IMR-90 (cell line): ENCODE results near the gene OR4Q2. TPM values are rescaled to one million over a fixed set of nuclear protein-coding genes. Genes with fewer than 3 reads are reported as not detected.

Experiments
- ATAC-seq: fragments of 200-7000 bp; cut with Tn5 transposase; 2 replicates; pipeline ENCODE4 v1.9.1; 2020; ENCODE audit warnings: low read depth, mild to moderate bottlenecking, moderate library complexity
- BruUV-seq: library from RNA; stranded (reverse); fragments of 400-500 nt; replicated peaks from 2 replicates; lab custom pipeline; 2021; lab: Mats Ljungman, UMichigan
- CTCF ChIA-PET: fragments of 300-600 bp; formaldehyde crosslinking; extraction: SDS; loops from one replicate; lab custom pipeline; 2021; ENCODE audit warnings: antibody characterized with exemption; lab: Yijun Ruan, JAX
- POLR2A ChIA-PET: fragments of 300-600 bp; sonication (Branson Sonifier 250); formaldehyde crosslinking; loops from one replicate; lab custom pipeline; 2022; ENCODE audit warnings: antibody characterized with exemption; ENCODE audit not compliant: unreplicated experiment; lab: Charles Lee
- DNase-seq: peaks from one replicate; pipeline ENCODE4 v3.0.0; 2013
- H2AFZ ChIP-seq: replicated peaks from 2 replicates; pipeline ENCODE3; 2013; ENCODE audit warnings: low read length, mild to moderate bottlenecking; ENCODE audit not compliant: poor library complexity
- H2AK5ac ChIP-seq: 2 replicates; pipeline ENCODE4 v1.6.1; 2013; ENCODE audit warnings: low read depth, low read length, inconsistent platforms
- H2AK9ac ChIP-seq: replicated peaks from 2 replicates; pipeline ENCODE3; 2013; ENCODE audit warnings: mild to moderate bottlenecking, low read depth, low read length, moderate library complexity; ENCODE audit not compliant: poor library complexity
- H2BK120ac ChIP-seq: 2 replicates; pipeline ENCODE4 v1.6.1; 2013; ENCODE audit warnings: low read depth, low read length, inconsistent platforms
- H2BK15ac ChIP-seq: 3 replicates; pipeline ENCODE4 v1.6.1; 2013; ENCODE audit warnings: low read depth, low read length, inconsistent platforms
- H2BK20ac ChIP-seq: 2 replicates; pipeline ENCODE4 v1.6.1; 2013; ENCODE audit warnings: low read depth, mild to moderate bottlenecking, inconsistent platforms, low read length, moderate library complexity
- H2BK5ac ChIP-seq: 2 replicates; pipeline ENCODE4 v1.6.1; 2013; ENCODE audit warnings: mild to moderate bottlenecking, low read depth, low read length, inconsistent platforms; ENCODE audit not compliant: poor library complexity, severe bottlenecking
- H3K14ac ChIP-seq: replicated peaks from 2 replicates; pipeline ENCODE4 v1.6.1; 2013; ENCODE audit warnings: low read depth, low read length, inconsistent platforms
- H3K18ac ChIP-seq: 2 replicates; pipeline ENCODE4 v1.6.1; 2013; ENCODE audit warnings: low read depth, low read length, control low read depth
- H3K23ac ChIP-seq: 2 replicates; pipeline ENCODE4 v1.6.1; 2013; ENCODE audit warnings: low read depth, low read length, inconsistent platforms
- H3K27ac ChIP-seq: 2 replicates; pipeline ENCODE4 v1.5.1; 2013; ENCODE audit warnings: mild to moderate bottlenecking, control low read depth, low read length; ENCODE audit not compliant: insufficient read depth
- H3K27me3 ChIP-seq: 2 replicates; pipeline ENCODE4 v1.6.1; 2013; ENCODE audit warnings: low read length; ENCODE audit not compliant: control insufficient read depth, insufficient read depth
- H3K36me3 ChIP-seq: 2 replicates; pipeline ENCODE4 v1.6.1; 2013; ENCODE audit warnings: low read length, mixed read lengths; ENCODE audit not compliant: control insufficient read depth, insufficient read depth
- H3K4ac ChIP-seq: 2 replicates; pipeline ENCODE4 v1.6.1; 2013; ENCODE audit warnings: low read depth, low read length, inconsistent platforms
- H3K4me1 ChIP-seq: 2 replicates; pipeline ENCODE4 v1.6.1; 2013; ENCODE audit warnings: low read length, mixed read lengths; ENCODE audit not compliant: control insufficient read depth, insufficient read depth
- H3K4me2 ChIP-seq: 2 replicates; pipeline ENCODE4 v1.6.1; 2013; ENCODE audit warnings: low read depth, mild to moderate bottlenecking, control low read depth, low read length, moderate library complexity
- H3K4me3 ChIP-seq: 2 replicates; pipeline ENCODE4 v1.5.1; 2013; ENCODE audit warnings: low read depth, mild to moderate bottlenecking, control low read depth, low read length, moderate library complexity; ENCODE audit not compliant: insufficient read depth
- H3K56ac ChIP-seq: 2 replicates; pipeline ENCODE4 v1.6.1; 2013; ENCODE audit warnings: low read length, inconsistent platforms; ENCODE audit not compliant: insufficient read depth; ENCODE audit errors: extremely low read depth
- H3K79me1 ChIP-seq, 2 experiments: 2 replicates each; pipeline ENCODE4 v1.6.1; 2013; ENCODE audit warnings: low read length in 2 of 2, inconsistent platforms in 1 of 2, low read depth in 1 of 2
- H3K9ac ChIP-seq: 2 replicates; pipeline ENCODE4 v1.6.1; 2013; ENCODE audit warnings: low read depth, low read length, control low read depth
- H3K9me1 ChIP-seq: 2 replicates; pipeline ENCODE4 v1.6.1; 2013; ENCODE audit warnings: low read length, inconsistent platforms; ENCODE audit not compliant: insufficient read depth
- H3K9me3 ChIP-seq: 2 replicates; pipeline ENCODE4 v1.6.1; 2013; ENCODE audit warnings: low read length; ENCODE audit not compliant: control insufficient read depth, insufficient read depth
- H4K20me1 ChIP-seq: 2 replicates; pipeline ENCODE4 v1.6.1; 2013; ENCODE audit warnings: low read length, inconsistent platforms; ENCODE audit not compliant: insufficient read depth
- H4K5ac ChIP-seq: 2 replicates; pipeline ENCODE4 v1.6.1; 2013; ENCODE audit warnings: mild to moderate bottlenecking, low read depth, low read length, control low read depth
- H4K8ac ChIP-seq, 2 experiments: 2 replicates each; pipeline ENCODE4 v1.6.1; 2013; ENCODE audit warnings: low read depth in 2 of 2, low read length in 2 of 2, control low read depth in 1 of 2, inconsistent platforms in 1 of 2
- H4K91ac ChIP-seq: 2 replicates; pipeline ENCODE4 v1.6.1; 2013; ENCODE audit warnings: low read depth, low read length, inconsistent platforms; ENCODE audit not compliant: insufficient read depth
- BHLHE40 ChIP-seq: fragments of 150-350 bp; IDR thresholded peaks from 2 replicates; pipeline ENCODE4 v1.6.1; 2016; ENCODE audit warnings: mild to moderate bottlenecking, low read depth, low read length
- CHD1 ChIP-seq: IDR thresholded peaks from 2 replicates; pipeline ENCODE4 v1.6.1; 2012; ENCODE audit warnings: low read depth, low read length, improper control_type of control experiment
- MXI1 ChIP-seq: IDR thresholded peaks from 2 replicates; pipeline ENCODE4 v1.6.1; 2012; ENCODE audit warnings: low read depth, mild to moderate bottlenecking, low read length, moderate library complexity, borderline replicate concordance
- NFE2L2 ChIP-seq: fragments of 150-350 bp; IDR thresholded peaks from 2 replicates; pipeline ENCODE4 v1.6.1; 2016; ENCODE audit warnings: low read depth, mild to moderate bottlenecking, low read length
- POLR2A ChIP-seq: IDR thresholded peaks from 2 replicates; pipeline ENCODE4 v1.6.1; 2012; ENCODE audit warnings: mild to moderate bottlenecking, low read depth, low read length
- RAD21 ChIP-seq: IDR thresholded peaks from 2 replicates; pipeline ENCODE4 v1.6.1; 2012; ENCODE audit warnings: low read length, improper control_type of control experiment
- RFX5 ChIP-seq: IDR thresholded peaks from 2 replicates; pipeline ENCODE4 v1.8.0; 2012; ENCODE audit warnings: low read depth, mild to moderate bottlenecking, low read length, moderate library complexity
- WGBS, 2 experiments: methylation state at CpG; one replicate each; pipeline versions ENCODE4 v1.1.5 to v1.1.7; 2013; ENCODE audit warnings: missing lambda C conversion rate in 2 of 2; ENCODE audit not compliant: insufficient read length in 1 of 2; ENCODE audit errors: extremely low coverage in 2 of 2; 5-methylcytosine and 5-hydroxymethylcytosine counted together
- dilution Hi-C: fragments of 300-500 bp; cut with HindIII; formaldehyde crosslinking; loops from one replicate; pipeline ENCODE4 v1.14.3; 2018; ENCODE audit warnings: low sequenced_read_pairs; ENCODE audit not compliant: unreplicated experiment
- in situ Hi-C: fragments of 300-500 bp; cut with MboI; formaldehyde crosslinking; loops from 3 replicates; pipeline ENCODE4 v1.14.3; 2019; ENCODE audit warnings: low sequenced_read_pairs, inconsistent platforms, mixed read lengths
- intact Hi-C: fragments of 100-400 bp; cut with micrococcal nuclease; formaldehyde crosslinking; loops from 2 replicates; pipeline ENCODE4 v1.10.0; 2022
- polyA plus RNA-seq, 3 experiments: library from polyadenylated mRNA; depleted of rRNA; stranded (reverse); fragments of >200 nt; gene quantifications; 2 replicates each; pipeline ENCODE4 v1.2.3, GENCODE V29; 2012; ENCODE audit warnings: low replicate concordance in 1 of 3
- total RNA-seq: library from RNA; depleted of rRNA; stranded (reverse); fragments of >200 nt; gene quantifications from 2 replicates; pipeline ENCODE4 v1.2.3, GENCODE V29; 2012
- TF ChIP-seq, protein P1 (sequence below): fragments of 150-350 bp; IDR thresholded peaks from 2 replicates; pipeline ENCODE4 v1.6.1; 2017; ENCODE audit warnings: mild to moderate bottlenecking, antibody characterized with exemption, low read length, low read depth
- TF ChIP-seq, protein P2 (sequence below): fragments of 150-350 bp; IDR thresholded peaks from 2 replicates; pipeline ENCODE4 v1.6.1; 2016; ENCODE audit warnings: low read depth, mild to moderate bottlenecking, low read length, moderate library complexity, borderline replicate concordance
- TF ChIP-seq, protein P3 (sequence below): conservative IDR thresholded peaks from 2 replicates; pipeline ENCODE4 v1.5.1; 2012; ENCODE audit warnings: mild to moderate bottlenecking, low read depth, low read length, improper control_type of control experiment

Gene OR4Q2
- total and polyA plus RNA-seq, 2 of the 4 experiments (the other 2 are of a cell fraction), result not detected

DNA sequence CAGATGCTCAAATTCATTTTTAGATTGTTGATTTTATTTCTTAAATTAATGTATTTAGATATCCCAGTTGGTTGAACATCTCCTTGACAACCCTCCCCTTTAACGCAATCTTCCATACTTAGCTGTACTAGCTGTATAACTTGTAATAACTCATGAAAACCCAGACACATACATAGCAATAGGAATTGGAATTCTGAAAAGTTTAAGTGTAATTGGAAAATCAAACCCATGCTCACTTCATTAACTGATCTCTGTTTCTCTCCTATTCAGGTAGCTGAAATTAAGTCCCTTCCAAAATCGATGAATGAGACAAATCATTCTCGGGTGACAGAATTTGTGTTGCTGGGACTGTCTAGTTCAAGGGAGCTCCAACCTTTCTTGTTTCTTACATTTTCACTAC, 26.7 kb upstream of the OR4Q2 start, which contains the start of gene OR4K15:
TSS of gene OR4K15 (plus strand) at position 301 of the 400 bp plus-strand sequence. CDS start at position 301, 0 bp downstream.
- no CpG with 5 or more reads among the region's 3 CpGs for WGBS, 2 experiments
- in situ Hi-C loops (no loop called here), dilution Hi-C loops (no loop called here), intact Hi-C loops (no loop called here)
- no peak within 1 kb of the TSS for H4K8ac ChIP-seq
- H2BK120ac ChIP-seq, result no peak within 1 kb of the TSS
- H3K9ac ChIP-seq, result no peak within 1 kb of the TSS
- no peak within 1 kb of the TSS for H2BK20ac ChIP-seq
- H3K4me3 ChIP-seq, result no peak within 1 kb of the TSS
- H3K27me3 ChIP-seq, result no peaks in the 10 kb centered on the region
- no peak within 1 kb of the TSS for H3K56ac ChIP-seq
- no peak for TF ChIP-seq NFE2L2
- TF ChIP-seq, protein P1, sequence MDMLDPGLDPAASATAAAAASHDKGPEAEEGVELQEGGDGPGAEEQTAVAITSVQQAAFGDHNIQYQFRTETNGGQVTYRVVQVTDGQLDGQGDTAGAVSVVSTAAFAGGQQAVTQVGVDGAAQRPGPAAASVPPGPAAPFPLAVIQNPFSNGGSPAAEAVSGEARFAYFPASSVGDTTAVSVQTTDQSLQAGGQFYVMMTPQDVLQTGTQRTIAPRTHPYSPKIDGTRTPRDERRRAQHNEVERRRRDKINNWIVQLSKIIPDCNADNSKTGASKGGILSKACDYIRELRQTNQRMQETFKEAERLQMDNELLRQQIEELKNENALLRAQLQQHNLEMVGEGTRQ, result no peak
- TF ChIP-seq RAD21, result no peak
- TF ChIP-seq RFX5, result no peak
- TF ChIP-seq MXI1, result no peak
- TF ChIP-seq, protein P2, sequence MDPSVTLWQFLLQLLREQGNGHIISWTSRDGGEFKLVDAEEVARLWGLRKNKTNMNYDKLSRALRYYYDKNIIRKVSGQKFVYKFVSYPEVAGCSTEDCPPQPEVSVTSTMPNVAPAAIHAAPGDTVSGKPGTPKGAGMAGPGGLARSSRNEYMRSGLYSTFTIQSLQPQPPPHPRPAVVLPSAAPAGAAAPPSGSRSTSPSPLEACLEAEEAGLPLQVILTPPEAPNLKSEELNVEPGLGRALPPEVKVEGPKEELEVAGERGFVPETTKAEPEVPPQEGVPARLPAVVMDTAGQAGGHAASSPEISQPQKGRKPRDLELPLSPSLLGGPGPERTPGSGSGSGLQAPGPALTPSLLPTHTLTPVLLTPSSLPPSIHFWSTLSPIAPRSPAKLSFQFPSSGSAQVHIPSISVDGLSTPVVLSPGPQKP, result no peak
- TF ChIP-seq POLR2A, result no peak
- no peak for TF ChIP-seq BHLHE40
- no peak for TF ChIP-seq CHD1
- TF ChIP-seq, protein P3, sequence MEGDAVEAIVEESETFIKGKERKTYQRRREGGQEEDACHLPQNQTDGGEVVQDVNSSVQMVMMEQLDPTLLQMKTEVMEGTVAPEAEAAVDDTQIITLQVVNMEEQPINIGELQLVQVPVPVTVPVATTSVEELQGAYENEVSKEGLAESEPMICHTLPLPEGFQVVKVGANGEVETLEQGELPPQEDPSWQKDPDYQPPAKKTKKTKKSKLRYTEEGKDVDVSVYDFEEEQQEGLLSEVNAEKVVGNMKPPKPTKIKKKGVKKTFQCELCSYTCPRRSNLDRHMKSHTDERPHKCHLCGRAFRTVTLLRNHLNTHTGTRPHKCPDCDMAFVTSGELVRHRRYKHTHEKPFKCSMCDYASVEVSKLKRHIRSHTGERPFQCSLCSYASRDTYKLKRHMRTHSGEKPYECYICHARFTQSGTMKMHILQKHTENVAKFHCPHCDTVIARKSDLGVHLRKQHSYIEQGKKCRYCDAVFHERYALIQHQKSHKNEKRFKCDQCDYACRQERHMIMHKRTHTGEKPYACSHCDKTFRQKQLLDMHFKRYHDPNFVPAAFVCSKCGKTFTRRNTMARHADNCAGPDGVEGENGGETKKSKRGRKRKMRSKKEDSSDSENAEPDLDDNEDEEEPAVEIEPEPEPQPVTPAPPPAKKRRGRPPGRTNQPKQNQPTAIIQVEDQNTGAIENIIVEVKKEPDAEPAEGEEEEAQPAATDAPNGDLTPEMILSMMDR, result no peak
- H4K91ac ChIP-seq, result no peak within 1 kb of the TSS
- H3K18ac ChIP-seq, result no peak within 1 kb of the TSS
- H3K9me3 ChIP-seq, result 0 out of 2 replicates have a peak, but pooled peaks cover 2% of the 10 kb centered on the region
- no peaks in the 10 kb centered on the region for H3K79me1 ChIP-seq
- ChIA-PET POLR2A (no interaction called here), CTCF (no interaction called here)
- no peaks in the 10 kb centered on the region for H3K4me1 ChIP-seq
- H3K36me3 ChIP-seq, result no peaks in the 10 kb centered on the region
- H2AK9ac ChIP-seq, result no peak within 1 kb of the TSS
- no peak within 1 kb of the TSS for H3K14ac ChIP-seq
- no peak for ATAC-seq
- no peak within 1 kb of the TSS for H2BK15ac ChIP-seq
- no peak within 1 kb of the TSS for H2AFZ ChIP-seq
- H3K9me1 ChIP-seq, result no peaks in the 10 kb centered on the region
- no peak for DNase-seq
- H2AK5ac ChIP-seq, result no peak within 1 kb of the TSS
- H3K27ac ChIP-seq, result no peak within 1 kb of the TSS
- no peak within 1 kb of the TSS for H4K5ac ChIP-seq
- H2BK5ac ChIP-seq, result no peak within 1 kb of the TSS
- no peak within 1 kb of the TSS for H3K23ac ChIP-seq
- H4K20me1 ChIP-seq, result no peaks in the 10 kb centered on the region
- no peak within 1 kb of the TSS for H3K4ac ChIP-seq
- BruUV-seq, result no TSS peak
- H3K4me2 ChIP-seq, result no peak within 1 kb of the TSS
